ENCODE measurements around the gene AFDN.
A peak's percentile ranks its signal among the peaks of the same experiment; 100 is the strongest.
"Not testable (repeated sequence)": the region's sequence is repeated elsewhere in the genome, so short reads cannot be mapped to it uniquely, and the experiment has no call there.

Gene AFDN

GRCh38 chr6:167956491-167956890 is 129.8 kb downstream of the AFDN start:
- no peak for DNase-seq

DNA sequence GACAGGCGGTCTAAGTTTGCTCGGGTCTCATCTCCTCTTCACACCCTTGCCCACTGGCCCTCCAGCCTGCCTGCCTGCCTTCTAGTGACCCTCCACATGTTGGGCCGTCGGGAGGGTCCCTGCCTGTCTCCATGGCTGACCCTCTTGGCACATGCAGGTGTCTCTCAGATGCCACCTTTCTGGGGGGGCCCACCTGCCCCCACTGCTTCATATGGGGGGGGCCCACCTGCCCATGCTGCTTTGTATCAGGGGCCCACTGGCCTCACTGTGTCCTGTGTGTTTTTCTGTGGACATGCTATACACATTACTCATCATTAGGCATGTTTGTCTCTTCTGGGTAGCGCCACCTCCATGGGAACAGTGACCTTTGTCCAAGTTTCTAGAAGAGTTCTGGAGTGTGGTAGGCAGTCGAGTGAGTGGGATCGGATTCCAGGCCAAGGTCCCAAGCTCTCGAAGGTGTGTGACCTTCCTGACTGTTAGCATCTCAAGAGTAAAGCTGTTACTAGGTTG is 130.3 kb downstream of the AFDN start:
- peak; percentile 18 for DNase-seq

- DNase-seq = no peak
Measured at GRCh38 chr6:167957626-167958025, 130.9 kb downstream of the AFDN start.

DNA sequence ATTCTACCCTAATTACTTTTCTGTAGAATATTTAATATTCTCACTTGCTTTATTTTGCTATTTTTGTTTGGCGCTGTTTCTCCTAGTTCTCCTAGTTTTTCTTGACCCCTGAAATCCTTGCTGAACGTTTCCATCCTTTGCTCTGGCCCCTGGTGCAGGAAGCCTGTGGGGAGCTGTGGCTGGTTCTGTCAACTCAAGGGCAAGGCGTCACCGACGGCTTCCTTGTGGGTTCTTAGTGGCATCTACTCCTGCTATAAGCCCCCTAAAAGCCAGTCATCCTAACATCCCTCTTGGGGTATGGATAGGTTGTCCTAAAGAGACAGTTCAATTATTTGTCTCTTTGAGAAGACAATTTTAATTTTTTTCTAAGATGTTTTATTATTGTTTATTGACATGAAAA is 133.9 kb downstream of the AFDN start:
- DNase-seq = no peak

DNA sequence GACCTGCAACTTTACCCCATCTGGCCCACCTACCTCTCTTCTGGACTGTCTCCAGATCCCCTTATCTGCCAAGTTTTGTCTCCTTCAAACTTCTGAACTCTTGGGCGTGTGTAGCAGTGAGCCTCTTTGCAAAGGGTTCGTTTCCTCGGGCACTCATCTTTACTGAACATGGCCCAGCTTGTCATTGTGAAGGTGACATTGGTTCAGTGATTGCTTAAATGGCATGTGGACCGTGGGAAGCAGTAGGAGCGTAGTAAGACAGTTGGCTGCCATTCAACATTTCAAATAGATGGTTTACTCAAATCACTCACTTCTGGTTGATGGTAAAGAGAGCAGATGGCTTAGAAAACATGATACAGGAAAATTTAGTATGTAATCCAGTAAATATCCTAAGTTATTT is 136.0 kb downstream of the AFDN start:
- no peak for DNase-seq

- DNase-seq = no peak
Measured at GRCh38 chr6:167963589-167964057, 136.9 kb downstream of the AFDN start.

DNA sequence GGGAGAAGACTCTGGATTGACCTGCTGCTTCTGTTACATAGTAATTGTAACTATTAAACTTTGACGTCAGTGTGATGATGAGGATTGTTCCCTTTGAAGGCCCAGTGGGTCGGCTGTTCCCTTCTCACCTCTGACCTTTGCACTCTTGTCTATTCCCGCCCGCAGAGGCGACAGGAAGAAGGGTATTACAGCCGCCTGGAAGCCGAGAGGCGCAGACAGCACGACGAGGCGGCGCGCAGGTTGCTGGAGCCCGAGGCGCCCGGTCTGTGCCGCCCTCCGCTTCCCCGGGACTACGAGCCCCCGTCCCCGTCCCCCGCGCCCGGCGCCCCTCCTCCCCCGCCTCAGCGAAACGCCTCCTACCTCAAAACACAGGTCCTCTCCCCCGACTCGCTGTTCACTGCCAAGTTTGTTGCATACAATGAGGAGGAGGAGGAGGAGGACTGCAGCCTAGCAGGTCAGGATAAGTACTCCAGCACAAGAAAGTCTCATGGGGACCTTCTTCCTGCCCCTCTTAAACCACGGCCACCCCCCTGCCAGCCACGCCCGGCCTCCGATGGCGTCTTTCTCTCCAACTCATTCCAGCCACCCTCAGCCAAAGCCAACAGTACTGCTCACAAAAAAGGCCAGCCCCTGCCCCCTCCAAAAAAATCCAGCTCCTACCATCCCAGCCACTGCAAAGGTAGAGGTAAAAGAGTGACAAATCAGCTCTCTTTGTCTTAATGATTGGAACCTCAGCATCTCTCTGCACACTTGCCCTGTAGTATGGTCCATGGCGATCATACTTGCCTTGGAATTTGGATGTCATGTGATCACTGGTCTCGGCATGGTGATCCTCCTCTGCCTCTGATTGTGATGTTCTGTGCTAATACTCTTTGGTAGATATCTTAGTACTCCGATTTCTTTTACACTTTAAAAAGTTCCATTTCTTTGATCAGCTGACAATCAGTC is 139.2 kb downstream of the AFDN start:
- no peak for DNase-seq

DNA sequence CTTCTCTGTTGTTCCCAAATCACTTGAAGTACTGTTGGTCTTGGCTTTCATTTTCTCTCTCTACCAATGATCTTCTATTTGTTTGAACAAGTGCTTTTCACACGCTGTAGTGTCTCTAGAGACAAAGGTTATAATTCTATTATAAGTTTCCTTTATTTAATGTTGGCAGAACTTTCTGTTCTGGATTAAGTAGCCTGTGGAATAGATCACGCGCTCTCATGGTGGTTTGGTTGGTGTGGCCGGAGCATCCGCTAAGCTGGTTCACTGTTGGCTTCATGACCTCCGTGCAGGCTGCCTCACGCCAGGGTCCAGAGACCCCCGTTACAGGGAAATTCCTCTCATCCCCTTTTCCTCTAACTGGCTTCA is 139.8 kb downstream of the AFDN start:
- no peak for DNase-seq

- no peak for DNase-seq
Measured at GRCh38 chr6:167968091-167968490, 141.4 kb downstream of the AFDN start.

DNA sequence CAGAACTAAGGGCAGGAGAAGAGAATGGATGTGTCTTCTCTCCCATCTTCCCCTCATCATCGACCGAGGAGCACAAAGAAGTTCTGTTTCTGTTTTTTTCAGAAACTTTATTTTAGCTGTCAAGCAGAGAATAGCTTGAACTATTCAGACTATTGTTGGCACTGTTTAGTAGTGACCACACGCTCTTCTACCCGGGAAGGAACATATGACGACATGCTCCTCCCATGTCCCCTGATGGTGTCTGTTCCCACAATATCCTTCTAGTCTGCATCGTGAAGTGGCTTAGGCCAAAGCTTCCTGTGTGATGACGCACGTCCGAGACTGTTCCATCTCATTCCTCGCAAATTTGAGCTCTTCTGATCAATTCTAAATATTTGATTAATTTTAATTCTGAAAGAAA is 143.5 kb downstream of the AFDN start:
- DNase-seq = no peak

GRCh38 chr6:167972193-167972592 is 145.5 kb downstream of the AFDN start:
- DNase-seq = no peak

DNA sequence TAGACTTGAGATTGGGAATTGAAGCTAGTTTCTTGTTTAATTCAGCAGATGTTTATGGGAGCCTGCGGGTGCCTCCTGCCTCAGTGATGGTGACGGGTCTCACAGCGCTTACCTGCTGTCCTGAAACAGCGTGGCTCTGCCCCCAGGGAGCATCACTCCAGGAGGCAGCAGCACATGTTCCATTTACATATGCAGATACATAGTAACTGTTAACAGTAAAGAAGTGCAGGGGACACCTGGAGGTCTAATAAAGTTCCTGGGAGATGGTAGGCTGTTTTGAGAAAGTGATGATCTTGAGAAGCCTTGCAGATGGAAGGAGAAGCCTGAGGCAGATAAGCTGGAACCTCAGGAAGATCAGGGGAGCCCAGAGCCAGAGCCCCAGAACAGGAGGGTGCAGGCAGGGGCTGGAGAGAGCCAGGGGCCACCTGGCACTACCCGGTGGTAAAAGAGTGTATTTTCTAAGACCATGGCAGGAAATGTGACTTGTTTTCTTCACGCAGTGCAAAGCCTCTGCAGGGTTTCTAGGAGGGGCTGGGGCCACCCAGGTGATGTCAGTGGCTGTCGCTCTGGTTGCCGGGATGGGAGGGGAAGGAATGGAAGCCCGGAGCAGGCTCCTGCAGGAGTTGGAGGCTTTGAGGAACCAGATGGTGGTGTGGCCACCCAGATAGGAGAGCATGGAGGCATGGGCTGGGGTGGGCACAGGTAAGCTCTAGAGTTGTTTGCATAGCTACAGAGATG is 146.6 kb downstream of the AFDN start:
- no peak for DNase-seq

- DNase-seq = no peak
Measured at GRCh38 chr6:167974640-167975344, 148.1 kb downstream of the AFDN start.

- DNase-seq = no peak
Measured at GRCh38 chr6:167975458-167975857, 148.7 kb downstream of the AFDN start.

GRCh38 chr6:167976116-167976657 is 149.5 kb downstream of the AFDN start:
- not testable (repeated sequence) for DNase-seq

DNA sequence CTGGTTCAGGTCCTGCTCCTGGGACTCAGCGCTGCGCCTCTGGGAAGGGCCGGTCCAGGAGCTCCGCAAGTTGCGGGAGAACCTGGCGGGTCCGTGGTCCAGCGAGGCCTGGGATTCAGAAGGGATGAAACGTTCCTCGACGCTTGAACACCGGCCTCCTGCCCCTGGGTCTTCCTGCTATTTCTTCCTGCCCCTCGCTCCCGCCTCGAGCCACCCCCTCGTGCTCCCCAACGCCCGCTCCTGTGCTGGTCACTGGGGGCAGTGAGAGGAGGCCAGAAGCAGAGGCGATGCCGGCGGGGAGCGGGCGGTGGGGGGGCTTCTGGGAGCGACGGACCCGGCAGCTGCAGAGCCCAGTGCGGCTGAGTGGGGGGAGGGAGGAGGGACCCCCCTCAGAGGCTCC is 150.0 kb downstream of the AFDN start:
- DNase-seq = no peak

DNA sequence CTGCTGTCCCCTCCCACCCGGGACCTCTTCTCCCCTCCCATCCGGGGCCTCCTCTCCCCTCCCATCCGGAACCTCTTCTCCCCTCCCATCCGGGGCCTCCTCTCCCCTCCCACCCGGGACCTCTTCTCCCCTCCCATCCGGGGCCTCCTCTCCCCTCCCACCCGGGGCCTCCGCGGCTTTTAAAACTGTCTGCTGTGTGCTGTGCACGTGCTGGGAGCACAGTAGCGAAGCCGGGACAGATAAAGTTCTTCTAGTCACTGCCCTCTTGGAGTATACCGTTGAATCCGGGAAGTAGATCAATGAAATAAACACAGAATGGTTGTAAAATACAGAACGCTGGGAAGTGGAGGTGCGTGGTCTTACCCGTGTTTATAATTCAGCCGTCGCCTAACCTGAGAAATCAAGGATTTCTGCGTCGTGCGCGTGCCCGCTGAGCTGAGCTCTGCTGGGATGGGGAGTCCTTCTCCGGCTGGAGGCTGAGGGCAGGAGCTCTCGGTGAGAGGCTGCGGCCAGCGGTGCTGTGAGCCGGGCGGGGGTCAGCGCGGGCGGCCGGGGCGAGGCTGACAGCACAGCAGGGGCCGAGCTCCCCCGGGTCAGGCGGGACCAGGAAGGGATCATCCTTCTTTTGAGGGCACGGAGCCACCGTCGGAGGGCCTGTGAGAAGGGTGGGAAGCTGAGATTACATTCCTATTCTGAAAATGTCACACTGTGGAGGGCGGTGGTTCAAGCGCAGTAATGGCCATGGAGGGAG is 151.2 kb downstream of the AFDN start:
- no peak for DNase-seq

DNA sequence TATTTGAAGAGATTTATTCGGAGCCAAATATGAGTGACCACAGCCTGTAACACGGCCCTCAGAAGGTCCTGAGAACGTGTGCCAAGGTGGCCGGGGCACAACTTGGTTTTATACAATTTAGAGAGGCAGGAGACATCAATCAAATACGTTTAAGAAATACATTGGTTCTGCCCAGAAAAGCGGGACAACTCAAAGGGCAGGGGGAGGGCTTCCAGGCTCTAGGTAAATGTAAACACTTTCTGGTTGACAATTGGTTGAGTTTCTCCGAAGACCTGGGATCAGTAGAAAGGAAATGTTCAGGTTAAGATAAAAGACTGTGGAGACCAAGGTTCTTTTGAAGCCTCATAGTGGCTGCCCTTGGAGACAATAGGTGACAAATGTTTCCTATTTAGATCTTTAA is 151.9 kb downstream of the AFDN start:
- no peak for DNase-seq

DNA sequence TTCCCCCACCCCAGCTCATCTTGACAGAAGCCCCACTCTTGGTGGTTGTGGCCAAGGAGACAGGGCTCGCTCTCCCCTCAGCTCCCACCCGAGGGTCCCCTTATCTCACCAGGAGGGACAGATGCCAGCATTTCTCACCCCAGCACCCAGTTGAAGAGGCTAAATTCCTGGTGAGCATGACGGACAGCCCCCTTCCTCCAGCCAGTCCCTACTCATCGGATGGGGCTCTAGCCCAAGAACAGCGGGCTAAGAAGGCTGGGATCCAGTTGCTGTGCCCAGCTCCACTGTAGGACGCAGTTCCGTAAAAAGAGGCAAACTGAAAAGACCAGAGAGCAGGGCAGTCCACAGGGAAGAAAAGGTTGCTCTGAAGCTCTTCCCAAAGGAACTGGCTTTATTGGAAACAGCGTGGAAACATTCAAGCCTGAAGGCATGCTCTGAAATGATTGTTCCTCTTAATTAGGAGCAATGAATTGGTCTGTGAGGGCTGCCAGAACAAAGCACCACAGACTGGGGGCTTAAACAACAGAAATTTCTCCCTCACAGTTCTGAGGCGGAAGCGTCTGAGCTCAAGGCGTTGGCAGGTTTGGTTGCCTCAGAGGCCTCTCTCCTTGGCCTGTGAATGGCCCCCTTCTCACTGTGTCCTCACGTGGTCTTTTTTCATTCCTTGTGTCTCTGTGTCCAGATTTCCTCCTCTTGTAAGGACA is 152.9 kb downstream of the AFDN start:
- DNase-seq = no peak

DNA sequence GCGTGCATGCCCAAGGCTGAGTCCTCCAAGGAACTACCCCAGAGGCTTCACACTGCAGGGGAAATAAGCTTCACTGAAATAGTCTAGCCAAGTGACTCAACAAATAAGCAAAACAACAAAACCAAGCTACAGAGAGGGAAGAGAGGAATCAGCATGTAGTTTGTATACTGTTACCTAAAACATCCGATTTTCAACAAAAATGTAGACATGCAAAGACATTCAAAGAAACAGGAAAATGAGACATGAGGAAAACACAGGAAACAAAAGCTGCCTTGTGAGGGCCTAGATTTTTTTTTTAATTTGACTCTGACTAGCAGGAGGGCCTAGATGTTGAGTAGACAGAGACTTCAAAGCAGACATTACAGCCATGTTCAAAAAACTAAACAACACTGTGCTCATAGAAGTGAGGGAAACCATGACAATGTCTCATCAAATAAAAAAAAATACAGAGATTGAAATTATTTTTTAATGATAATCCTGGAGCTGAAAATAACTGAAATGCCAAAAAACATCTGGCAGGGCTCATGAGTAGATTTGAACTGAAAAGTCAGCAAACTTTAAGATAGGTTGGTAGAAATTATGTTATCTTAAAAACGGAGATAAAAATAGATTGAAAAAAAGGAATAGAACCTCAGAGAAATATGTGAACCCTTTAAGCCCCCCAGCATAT is 154.3 kb downstream of the AFDN start:
- no peak for DNase-seq

DNA sequence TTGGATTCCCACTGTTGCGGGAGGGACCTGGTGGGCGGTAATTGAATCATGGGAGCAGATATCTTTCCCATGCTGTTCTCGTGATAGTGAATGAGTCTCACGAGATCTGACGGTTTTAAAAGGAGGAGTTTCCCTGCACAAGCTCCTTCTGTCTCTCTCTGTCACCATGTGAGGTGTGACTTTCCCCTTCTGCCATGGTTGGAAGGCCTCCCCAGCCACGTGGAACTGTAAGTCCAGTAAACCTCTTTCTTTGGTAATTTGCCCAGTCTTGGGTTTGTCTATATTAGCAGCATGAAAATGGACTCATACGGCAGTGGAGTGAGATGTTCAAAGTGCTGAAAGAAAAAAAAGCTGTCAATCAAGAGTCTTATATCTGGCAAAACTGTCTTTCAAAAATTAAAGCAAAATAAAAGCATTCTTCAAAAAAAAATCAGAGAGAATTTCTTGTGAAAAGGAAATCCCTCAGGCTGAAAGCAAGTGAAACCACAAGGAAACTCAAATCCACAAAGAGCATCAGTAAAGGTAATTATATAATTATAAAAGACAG is 155.3 kb downstream of the AFDN start:
- DNase-seq = no peak
